Heart right ventricle (tissue), 16 donors: Measurements from ENCODE around the gene KRT3. TPM values are rescaled to one million over a fixed set of nuclear protein-coding genes. Genes with fewer than 3 reads are reported as not detected.

Experiments
- ATAC-seq, 8 donors: fragments of 200-7000 bp; cut with Tn5 transposase; one replicate each; pipeline ENCODE4 v1.9.1; 2020; ENCODE audit warnings: mild to moderate bottlenecking in 8 of 8, moderate library complexity in 8 of 8, moderate number of reproducible peaks in 1 of 8
- DNase-seq, 2 donors: peaks; one replicate each; pipeline ENCODE4 v3.0.0-alpha.2; 2020
- H3K27ac ChIP-seq, 10 donors: fragments of 200-600 bp; sonication (generic) in 2 of 10; one replicate each; pipeline versions ENCODE4 v1.5.0 to v1.8.0; 2020 to 2022; ENCODE audit warnings: mild to moderate bottlenecking in 3 of 10
- H3K27me3 ChIP-seq, 7 donors: fragments of 200-600 bp; one replicate each; pipeline ENCODE4 v1.8.0; 2021 to 2022; ENCODE audit warnings: mild to moderate bottlenecking in 2 of 7
- H3K36me3 ChIP-seq, 9 donors: fragments of 200-600 bp; sonication (generic) in 1 of 9; one replicate each; pipeline versions ENCODE4 v1.5.0 to v1.8.0; 2020 to 2022; ENCODE audit warnings: mild to moderate bottlenecking in 2 of 9
- H3K4me1 ChIP-seq, 9 donors: fragments of 200-600 bp; sonication (generic) in 1 of 9; one replicate each; pipeline versions ENCODE4 v1.5.0 to v1.8.0; 2020 to 2022; ENCODE audit warnings: mild to moderate bottlenecking in 4 of 9
- H3K4me3 ChIP-seq, 10 donors: fragments of 200-600 bp; sonication (generic) in 2 of 10; one replicate each; pipeline versions ENCODE4 v1.5.0 to v1.8.0; 2020 to 2022; ENCODE audit warnings: mild to moderate bottlenecking in 7 of 10, moderate library complexity in 2 of 10
- H3K9me3 ChIP-seq, 11 donors: fragments of 200-600 bp in 10 of 11; sonication (generic) in 2 of 11; one replicate each; pipeline versions ENCODE4 v1.5.0 to v1.8.0; 2013 to 2022; ENCODE audit warnings: mild to moderate bottlenecking in 2 of 11, control low read depth in 1 of 11, moderate library complexity in 1 of 11
- CTCF ChIP-seq, 9 donors: fragments of 200-600 bp; sonication (generic) in 2 of 9; IDR thresholded peaks; one replicate each; pipeline versions ENCODE4 v1.5.0 to v1.8.0; 2021 to 2022; ENCODE audit warnings: antibody characterized with exemption in 9 of 9, mild to moderate bottlenecking in 5 of 9, moderate library complexity in 1 of 9
- WGBS, 2 donors: extraction: QIAGEN DNeasy Blood & Tissue Kit; methylation state at CpG; one replicate each; pipeline ENCODE4 v1.1.7; 2013; ENCODE audit warnings: inconsistent platforms in 1 of 2; 5-methylcytosine and 5-hydroxymethylcytosine counted together
- intact Hi-C, 10 donors: fragments of 100-400 bp; cut with DNase I; formaldehyde crosslinking; loops; one replicate each; pipeline versions ENCODE4 v1.11.1 to v1.14.2; 2022
- polyA plus RNA-seq, 2 donors: library from polyadenylated mRNA; stranded (reverse); fragments of 200-250 nt; gene quantifications; one replicate each; pipeline ENCODE4 v1.2.3, GENCODE V29; 2013
- total RNA-seq, 10 donors: library from RNA; stranded (reverse); fragmentation: NEBNext Ultra II Directional in 3 of 10; extraction: Animal tissue kit (Norgen Biotek cat#: 25700) in 3 of 10; gene quantifications; one replicate each; pipeline versions ENCODE4 v1.2.1 to v1.2.4, GENCODE V29; 2021 to 2023
- donor health status: Arrhythmogenic right ventricular cardiomyopathy.
- donor health status: ischemic (EF 13 %, LVEDD 7.1; RV severe dilation, severe dysfunction).
- donor health status: healthy with polysubstance abuse.
- donor health status: DM: no; HTN: yes; CAD: no.
- donor health status: DM: no; HTN: no; CAD: no.
- donor health status: ischemic (EF 25% LVEDD 6.9; RV normal size, moderate dysfunction).
- donor health status: ischemic (EF 25% LVEDD 5.7; RV mildly dilated, moderate dysfunction).
- donor health status: healthy.
- donor health status: DM: yes; HTN: yes; CAD: no.
- donor health status: Ischemic cardiomyopathy.
- donor health status: ischemic (EF 35%, LVEDD 5.7; RV mildly dilated, moderate dysfunction).
- donor health status: nonischemic (EF 11% LVEDD 7.7; RV severe dilation, severe dysfunction).
- donor health status: DM: yes; HTN: yes; CAD: no.
- donor health status: PGD.
- donor health status: ischemic (EF 29% LVEDD 5.4; RV normal size, mild dysfunction).
- donor health status: nonischemic (EF 23%, LVEDD 6.1; RV moderate dilation, normal function).

KRT3 gene
- total and polyA plus RNA-seq, 12 donors = not detected

- Histone ChIP-seq H3K9me3 (peaks cover 0 to 9% (median under 1%) of the 10 kb centered on the region in 11 donors), H3K36me3 (no peaks in the 10 kb centered on the region), H3K27me3 (peaks cover 0 to 12% (median 0%) of the 10 kb centered on the region in 7 donors), H3K4me1 (no peaks in the 10 kb centered on the region), H3K4me3 (no peak overlapping the region), H3K27ac (no peak overlapping the region)
- no peak for ATAC-seq
- no peak for TF ChIP-seq CTCF (IDR thresholded peaks at IDR 0.05)
- intact Hi-C loops = no loop called here
- WGBS, 2 donors = 85 to 91% methylated on average over 5 of the region's 5 CpGs
- no peak for DNase-seq
Measured at GRCh38 chr12:52766351-52767019, 29.4 kb downstream of the KRT3 start.

GRCh38 chr12:52765702-52766101 lies 30.2 kb downstream of the KRT3 start:
- TF ChIP-seq CTCF (IDR thresholded peaks at IDR 0.05) = no peak
- intact Hi-C loops = no loop called here
- no peak overlapping the region for H3K4me3 ChIP-seq
- peaks cover 0 to 17% (median 3%) of the 10 kb centered on the region in 11 donors for H3K9me3 ChIP-seq
- peaks cover 0 to 11% (median 0%) of the 10 kb centered on the region in 7 donors for H3K27me3 ChIP-seq
- no peak for DNase-seq
- H3K4me1 ChIP-seq = no peaks in the 10 kb centered on the region
- no peaks in the 10 kb centered on the region for H3K36me3 ChIP-seq
- no peak overlapping the region for H3K27ac ChIP-seq
- WGBS, 2 donors = 50 to 60% methylated on average over 1 of the region's 1 CpG
- no peak for ATAC-seq

GRCh38 chr12:52763991-52764390 lies 31.9 kb downstream of the KRT3 start:
- Histone ChIP-seq H3K4me1 (no peaks in the 10 kb centered on the region), H3K36me3 (no peaks in the 10 kb centered on the region), H3K27me3 (peaks cover 0 to 9% (median 0%) of the 10 kb centered on the region in 7 donors), H3K27ac (no peak overlapping the region), H3K9me3 (peaks cover 0 to 25% (median 7%) of the 10 kb centered on the region in 11 donors), H3K4me3 (no peak overlapping the region)
- no peak for DNase-seq
- ATAC-seq = no peak
- no peak for TF ChIP-seq CTCF (IDR thresholded peaks at IDR 0.05)
- 67 to 78% methylated on average over 2 of the region's 2 CpGs for WGBS, 2 donors
- intact Hi-C loops = no loop called here

GRCh38 chr12:52763036-52763659 lies 32.8 kb downstream of the KRT3 start:
- 76% methylated on average over 9 of the region's 9 CpGs for WGBS, 2 donors
- no peak overlapping the region for H3K4me3 ChIP-seq

More at GRCh38 chr12:52763036-52763659, 32.8 kb downstream of the KRT3 start:
- intact Hi-C loops = no loop called here
- peaks cover 0 to 8% (median 4%) of the 10 kb centered on the region in 7 donors for H3K27me3 ChIP-seq
- H3K4me1 ChIP-seq = no peaks in the 10 kb centered on the region
- H3K36me3 ChIP-seq = no peaks in the 10 kb centered on the region
- no peak overlapping the region for H3K27ac ChIP-seq
- TF ChIP-seq CTCF (IDR thresholded peaks at IDR 0.05) = no peak
- ATAC-seq (no peak), DNase-seq (no peak)
- H3K9me3 ChIP-seq = peaks cover 0 to 25% (median 7%) of the 10 kb centered on the region in 11 donors
